ENCODE data around the gene LIPC.

GRCh38 chr15:58401991-58402649 is 29.7 kb upstream of the LIPC start:
- TF ChIP-seq POLR2AphosphoS5 (IDR thresholded peaks at IDR 0.05; ENCODE audit: insufficient read depth in 1 of 2, low read depth in 1 of 2) (no peak), POLR2A (IDR thresholded peaks at IDR 0.05) (no peak)
